ENCODE measurements around the gene WDR7.

DNA sequence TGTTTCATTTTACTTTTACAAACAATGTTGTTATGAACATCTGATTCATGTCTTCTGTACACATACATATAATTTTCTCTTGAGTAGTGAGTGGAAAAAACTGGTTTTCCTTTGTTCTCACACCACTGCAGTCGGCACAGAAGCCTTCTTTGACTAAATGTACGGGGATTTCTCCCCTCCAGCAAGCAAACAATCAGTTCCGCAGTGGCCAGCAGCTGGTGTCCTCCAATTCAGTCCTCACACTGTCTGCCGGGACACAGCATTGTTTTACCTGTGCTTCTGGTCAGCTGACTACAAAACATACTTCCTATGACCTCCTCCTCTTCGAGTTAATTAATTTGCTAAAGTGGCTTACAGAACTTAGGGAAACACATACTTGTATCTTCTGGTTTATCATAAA lies 202.8 kb downstream of the WDR7 start:
- TF ChIP-seq CTCF (IDR thresholded peaks at IDR 0.05): no peak
- no peak for TF ChIP-seq POLR2A (IDR thresholded peaks at IDR 0.05)
